ENCODE results near the gene GPC6. TPM values are rescaled to one million over a fixed set of nuclear protein-coding genes. Genes with fewer than 3 reads are reported as not detected.

The GPC6 gene
- total and polyA plus RNA-seq, 2 experiments from 2014 or later: 14.4 to 43.3 TPM

DNA sequence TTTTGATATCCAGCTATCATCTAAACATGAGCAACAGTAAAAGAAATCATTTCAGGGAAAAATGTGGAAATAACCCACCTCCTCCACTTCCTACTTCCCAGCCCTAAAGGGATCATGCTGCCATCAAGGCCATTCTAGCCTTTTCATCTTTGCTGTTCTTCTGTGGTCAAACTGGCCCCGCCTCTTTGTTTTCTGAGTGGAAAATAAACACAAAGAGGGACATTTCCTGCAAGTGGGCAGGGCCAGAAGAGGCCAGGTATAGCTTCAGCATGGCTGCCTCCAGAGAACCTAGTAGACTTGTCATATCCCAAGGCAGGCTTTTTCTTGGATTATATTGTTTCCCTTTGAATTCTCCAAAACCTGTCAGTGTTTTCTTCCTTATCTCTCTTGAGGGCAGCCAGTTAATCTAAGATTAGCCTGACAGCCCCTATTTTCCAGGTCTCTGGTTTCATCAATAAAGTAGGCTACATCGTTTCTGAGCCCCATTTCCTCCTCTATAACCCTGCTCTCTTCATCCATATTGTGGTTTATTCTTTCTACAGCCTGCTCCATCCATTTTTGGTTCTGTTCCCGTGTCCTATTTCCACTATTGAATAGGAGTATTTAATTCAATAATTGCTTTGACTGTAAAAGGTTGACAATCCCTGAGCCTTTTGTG lies 117.6 kb downstream of the GPC6 start:
- H3K9me3 ChIP-seq (ENCODE audit: low read depth): no peaks in the 10 kb centered on the region
- H3K36me3 ChIP-seq: no peaks in the 10 kb centered on the region
- no peak overlapping the region for H3K27ac ChIP-seq
- H3K4me3 ChIP-seq: no peak overlapping the region
- DNase-seq (ENCODE audit: low read depth in 1 of 2, low spot score in 1 of 2): no peak
- H3K27me3 ChIP-seq: no peaks in the 10 kb centered on the region
- peaks cover 3% of the 10 kb centered on the region for H3K4me1 ChIP-seq (ENCODE audit: low read depth)
- TF ChIP-seq, protein P1, sequence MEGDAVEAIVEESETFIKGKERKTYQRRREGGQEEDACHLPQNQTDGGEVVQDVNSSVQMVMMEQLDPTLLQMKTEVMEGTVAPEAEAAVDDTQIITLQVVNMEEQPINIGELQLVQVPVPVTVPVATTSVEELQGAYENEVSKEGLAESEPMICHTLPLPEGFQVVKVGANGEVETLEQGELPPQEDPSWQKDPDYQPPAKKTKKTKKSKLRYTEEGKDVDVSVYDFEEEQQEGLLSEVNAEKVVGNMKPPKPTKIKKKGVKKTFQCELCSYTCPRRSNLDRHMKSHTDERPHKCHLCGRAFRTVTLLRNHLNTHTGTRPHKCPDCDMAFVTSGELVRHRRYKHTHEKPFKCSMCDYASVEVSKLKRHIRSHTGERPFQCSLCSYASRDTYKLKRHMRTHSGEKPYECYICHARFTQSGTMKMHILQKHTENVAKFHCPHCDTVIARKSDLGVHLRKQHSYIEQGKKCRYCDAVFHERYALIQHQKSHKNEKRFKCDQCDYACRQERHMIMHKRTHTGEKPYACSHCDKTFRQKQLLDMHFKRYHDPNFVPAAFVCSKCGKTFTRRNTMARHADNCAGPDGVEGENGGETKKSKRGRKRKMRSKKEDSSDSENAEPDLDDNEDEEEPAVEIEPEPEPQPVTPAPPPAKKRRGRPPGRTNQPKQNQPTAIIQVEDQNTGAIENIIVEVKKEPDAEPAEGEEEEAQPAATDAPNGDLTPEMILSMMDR (IDR thresholded peaks at IDR 0.05; ENCODE audit: low read depth, low read length): no peak

DNA sequence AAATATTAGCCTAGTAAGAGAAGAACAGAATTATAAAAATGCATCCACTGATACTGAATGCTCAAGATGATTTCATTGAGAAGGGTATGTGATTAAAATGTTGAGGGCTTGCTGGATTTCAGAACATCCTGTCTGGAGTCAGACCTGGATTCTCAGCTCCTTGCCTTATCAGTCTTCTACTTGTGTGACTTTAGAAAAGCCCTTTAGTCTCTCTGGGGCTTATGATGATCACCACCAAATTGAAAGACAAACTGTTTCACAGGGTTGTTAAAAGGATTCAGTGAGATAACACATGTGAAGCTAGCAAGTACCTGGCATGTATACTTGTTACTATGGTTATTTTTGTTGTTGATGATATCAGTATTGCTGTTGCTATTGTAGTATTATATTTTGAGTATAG lies 118.4 kb downstream of the GPC6 start:
- no peaks in the 10 kb centered on the region for H3K36me3 ChIP-seq
- no peak for DNase-seq (ENCODE audit: low read depth in 1 of 2, low spot score in 1 of 2)
- H3K27ac ChIP-seq: no peak overlapping the region
- TF ChIP-seq, protein P1 (IDR thresholded peaks at IDR 0.05; ENCODE audit: low read depth, low read length): no peak
- no peak overlapping the region for H3K4me3 ChIP-seq
- no peaks in the 10 kb centered on the region for H3K27me3 ChIP-seq
- H3K4me1 ChIP-seq (ENCODE audit: low read depth): no peaks in the 10 kb centered on the region
- H3K9me3 ChIP-seq (ENCODE audit: low read depth): no peaks in the 10 kb centered on the region

DNA sequence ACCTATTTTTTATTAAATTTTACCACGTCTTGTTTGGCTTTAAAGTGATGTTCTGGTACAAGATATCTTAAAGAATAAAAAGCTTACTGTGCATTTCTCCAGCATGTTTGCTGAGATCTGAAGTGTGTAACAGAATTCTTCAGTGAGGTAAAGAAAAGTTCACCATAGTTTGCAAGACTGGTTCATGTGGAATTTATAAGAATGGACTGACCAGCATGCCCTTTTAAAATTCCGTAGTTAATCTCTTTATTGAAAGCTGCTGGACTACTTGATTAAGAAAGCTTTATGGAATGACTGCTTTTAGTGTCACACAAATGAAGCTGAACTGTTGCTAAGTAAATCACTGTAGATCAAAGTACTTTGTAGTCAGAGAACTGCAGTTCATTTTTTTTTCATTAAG lies 119.2 kb downstream of the GPC6 start:
- H3K27ac ChIP-seq: no peak overlapping the region
- H3K4me3 ChIP-seq: no peak overlapping the region
- H3K4me1 ChIP-seq (ENCODE audit: low read depth): no peaks in the 10 kb centered on the region
- H3K36me3 ChIP-seq: no peaks in the 10 kb centered on the region
- no peaks in the 10 kb centered on the region for H3K27me3 ChIP-seq
- H3K9me3 ChIP-seq (ENCODE audit: low read depth): no peaks in the 10 kb centered on the region
- TF ChIP-seq, protein P1 (IDR thresholded peaks at IDR 0.05; ENCODE audit: low read depth, low read length): no peak
- DNase-seq (ENCODE audit: low read depth in 1 of 2, low spot score in 1 of 2): no peak

GRCh38 chr13:93352616-93353015 lies 126.0 kb downstream of the GPC6 start:
- H3K36me3 ChIP-seq: no peaks in the 10 kb centered on the region
- H3K27me3 ChIP-seq: no peaks in the 10 kb centered on the region
- no peak overlapping the region for H3K4me3 ChIP-seq
- DNase-seq (ENCODE audit: low read depth in 1 of 2, low spot score in 1 of 2): no peak
- no peak overlapping the region for H3K27ac ChIP-seq
- TF ChIP-seq, protein P1 (IDR thresholded peaks at IDR 0.05; ENCODE audit: low read depth, low read length): no peak
- no peaks in the 10 kb centered on the region for H3K4me1 ChIP-seq (ENCODE audit: low read depth)
- H3K9me3 ChIP-seq (ENCODE audit: low read depth): no peaks in the 10 kb centered on the region

DNA sequence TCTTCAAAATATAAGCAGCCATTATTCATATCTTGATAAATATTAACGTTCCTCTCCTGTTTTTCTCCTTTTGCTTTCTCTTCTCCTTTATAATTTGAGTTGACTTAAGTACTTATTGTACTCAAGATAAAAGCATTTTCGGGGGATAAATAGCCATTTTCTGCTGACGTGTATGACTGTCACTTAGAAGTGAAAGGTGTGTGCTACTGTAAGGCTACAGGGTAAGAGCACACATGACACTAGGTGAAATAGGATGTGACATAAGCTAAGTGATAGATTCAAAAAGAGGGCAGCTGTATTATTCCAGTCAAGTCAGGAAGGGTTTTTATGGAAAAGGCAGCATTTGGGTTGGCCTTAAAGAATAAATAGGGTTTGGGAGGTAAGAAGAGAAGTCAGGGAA lies 128.5 kb downstream of the GPC6 start:
- Histone ChIP-seq H3K9me3 (ENCODE audit: low read depth) (no peaks in the 10 kb centered on the region), H3K27me3 (no peaks in the 10 kb centered on the region), H3K27ac (no peak overlapping the region), H3K4me3 (no peak overlapping the region), H3K36me3 (no peaks in the 10 kb centered on the region), H3K4me1 (ENCODE audit: low read depth) (no peaks in the 10 kb centered on the region)
- no peak for DNase-seq (ENCODE audit: low read depth in 1 of 2, low spot score in 1 of 2)
- TF ChIP-seq, protein P1 (IDR thresholded peaks at IDR 0.05; ENCODE audit: low read depth, low read length): no peak
